ENCODE data around the gene PC. TPM values are rescaled to one million over a fixed set of nuclear protein-coding genes. Genes with fewer than 3 reads are reported as not detected.

Gene PC
- total RNA-seq, 1 experiment from 2014 or later = 37.1 TPM

DNA sequence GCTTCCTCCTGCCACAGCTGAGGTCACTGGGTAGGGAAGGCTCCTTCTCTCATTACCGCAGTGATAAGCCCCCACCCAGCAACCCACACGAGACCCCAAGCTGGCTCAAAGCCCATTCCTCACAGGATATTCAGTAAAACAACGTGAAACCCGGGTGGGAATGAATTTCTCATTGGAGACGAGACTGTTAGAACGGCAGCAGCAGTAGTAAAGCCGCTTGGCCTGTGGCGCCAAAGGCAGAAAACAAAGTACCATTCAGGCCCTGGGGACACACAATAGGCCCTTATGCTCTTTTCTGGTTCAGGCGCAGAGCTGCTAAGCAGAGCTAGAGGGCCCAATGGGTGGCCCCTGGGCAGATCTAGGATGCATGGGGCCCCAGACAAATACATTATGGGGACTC, 45.3 kb downstream of the PC start:
- no peak for DNase-seq (ENCODE audit: low read depth)

DNA sequence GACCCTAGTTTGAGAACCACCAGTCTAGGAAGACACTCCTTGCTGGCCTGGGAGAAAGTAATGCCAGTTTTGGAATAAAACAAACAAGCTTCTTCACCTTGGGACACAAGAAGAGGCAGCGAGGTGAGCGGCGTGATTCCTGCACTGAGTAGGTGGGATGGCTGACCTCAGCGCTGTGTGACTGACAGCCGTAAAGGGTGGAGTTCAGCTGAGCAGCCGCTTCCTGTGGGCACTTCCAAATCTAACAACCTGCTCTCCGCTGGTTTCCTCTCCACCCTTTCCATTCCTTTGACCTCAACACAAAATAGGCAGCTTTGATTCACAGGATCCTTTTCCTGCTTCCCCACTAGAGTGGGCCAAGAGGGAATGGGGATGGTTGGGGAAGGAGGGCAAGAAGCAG, 45.8 kb downstream of the PC start:
- no peak for DNase-seq (ENCODE audit: low read depth)

DNA sequence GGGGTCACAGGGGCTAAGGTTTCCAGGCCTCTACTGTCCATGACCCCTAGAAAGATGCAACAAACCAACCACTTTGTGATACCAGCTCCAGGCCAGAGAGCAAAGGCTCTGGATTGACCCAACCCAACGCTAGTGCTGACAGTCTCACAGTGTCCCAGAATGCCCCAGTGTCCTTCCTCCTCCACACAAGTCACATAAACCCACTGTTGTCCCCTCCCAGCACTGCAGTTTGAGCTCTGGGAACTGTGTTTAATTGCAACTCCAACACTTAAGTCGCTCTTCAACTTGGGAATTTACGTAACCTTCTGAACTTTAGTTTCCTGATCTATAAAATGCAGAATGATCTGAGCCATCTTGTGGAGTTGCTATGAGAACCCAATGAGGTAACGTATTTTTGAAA, 47.5 kb downstream of the PC start:
- DNase-seq (ENCODE audit: low read depth) = no peak

DNA sequence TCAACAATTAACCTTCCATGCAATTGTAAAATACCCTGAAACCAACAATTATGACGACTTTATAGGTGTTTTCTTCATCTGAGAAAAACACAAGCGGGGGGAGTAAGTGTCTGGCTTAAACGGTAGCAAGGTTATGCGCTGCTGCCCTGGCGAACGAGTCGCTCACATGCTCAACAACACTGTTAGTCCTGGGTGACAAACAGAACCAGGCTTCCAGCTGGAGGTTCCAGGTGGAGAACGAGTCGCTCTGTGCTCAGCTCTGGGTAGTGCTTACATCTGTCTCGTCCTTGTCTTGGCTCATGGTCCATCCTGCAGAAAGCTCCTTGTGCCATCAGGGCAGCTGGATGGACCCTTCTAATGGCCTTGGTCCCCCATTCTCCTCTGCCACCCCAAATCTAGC, 48.2 kb downstream of the PC start:
- DNase-seq (ENCODE audit: low read depth) = no peak

DNA sequence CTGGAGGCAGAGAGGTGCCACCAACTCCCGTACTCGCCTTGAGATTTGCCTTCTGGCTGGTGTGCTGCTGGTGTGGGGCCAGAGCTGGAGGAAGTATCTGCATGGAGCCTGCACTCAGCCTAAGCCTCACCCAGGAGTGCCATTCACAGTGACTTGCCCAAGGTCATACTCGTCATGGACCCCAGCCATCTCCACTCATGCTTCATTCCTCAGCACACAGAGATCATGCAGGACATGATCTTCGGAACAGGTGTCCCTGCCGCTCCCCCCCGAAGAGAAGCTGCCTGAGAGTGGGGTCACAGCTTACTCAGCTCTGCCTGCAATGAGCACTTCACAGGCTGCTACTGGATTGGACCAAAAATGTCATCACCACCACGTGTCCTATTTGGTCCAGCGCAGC, 49.0 kb downstream of the PC start:
- no peak for DNase-seq (ENCODE audit: low read depth)

DNA sequence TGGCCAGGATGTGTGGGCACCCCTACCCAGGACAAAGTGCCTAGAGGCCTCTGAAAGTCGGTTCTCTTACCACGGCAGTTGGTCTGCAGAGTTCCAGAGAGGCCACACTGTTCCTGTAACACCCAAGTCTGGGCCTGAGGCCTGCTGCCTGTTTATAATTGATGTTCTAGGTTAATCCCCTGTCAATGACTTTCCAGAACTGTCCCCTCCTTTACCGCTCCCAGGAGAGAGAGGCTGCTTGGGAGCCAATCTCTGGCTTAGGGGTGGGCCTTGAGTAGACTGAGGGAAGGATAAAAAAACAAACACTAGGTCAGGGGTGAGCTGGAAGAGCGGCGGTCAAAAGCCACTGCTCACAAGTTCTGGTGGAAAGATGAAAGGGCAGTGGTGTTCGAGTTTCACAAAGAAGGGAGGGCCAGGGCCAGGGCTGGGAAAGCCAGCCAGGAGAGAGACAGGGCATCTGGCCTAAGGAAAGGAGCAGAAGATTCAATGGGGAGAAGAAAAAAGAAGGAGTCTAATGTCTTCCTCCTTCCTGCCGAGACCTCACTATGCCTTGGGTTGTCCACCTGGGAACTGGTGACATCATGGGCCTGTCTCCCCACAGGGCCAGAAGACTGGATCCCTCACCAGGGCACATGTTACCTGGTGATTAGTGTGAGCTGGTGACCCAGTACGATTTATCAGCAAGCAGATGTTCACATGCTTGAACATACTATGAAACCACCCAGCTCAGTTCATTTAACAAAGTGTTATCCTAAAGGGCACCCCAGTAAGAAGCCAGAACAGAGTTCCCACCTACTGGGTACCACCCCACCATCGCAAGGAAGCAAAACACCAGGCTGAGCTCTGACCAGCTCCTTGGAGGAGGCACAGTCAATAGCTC, 50.2 kb downstream of the PC start:
- peak; percentile 14 for DNase-seq (ENCODE audit: low read depth)

DNA sequence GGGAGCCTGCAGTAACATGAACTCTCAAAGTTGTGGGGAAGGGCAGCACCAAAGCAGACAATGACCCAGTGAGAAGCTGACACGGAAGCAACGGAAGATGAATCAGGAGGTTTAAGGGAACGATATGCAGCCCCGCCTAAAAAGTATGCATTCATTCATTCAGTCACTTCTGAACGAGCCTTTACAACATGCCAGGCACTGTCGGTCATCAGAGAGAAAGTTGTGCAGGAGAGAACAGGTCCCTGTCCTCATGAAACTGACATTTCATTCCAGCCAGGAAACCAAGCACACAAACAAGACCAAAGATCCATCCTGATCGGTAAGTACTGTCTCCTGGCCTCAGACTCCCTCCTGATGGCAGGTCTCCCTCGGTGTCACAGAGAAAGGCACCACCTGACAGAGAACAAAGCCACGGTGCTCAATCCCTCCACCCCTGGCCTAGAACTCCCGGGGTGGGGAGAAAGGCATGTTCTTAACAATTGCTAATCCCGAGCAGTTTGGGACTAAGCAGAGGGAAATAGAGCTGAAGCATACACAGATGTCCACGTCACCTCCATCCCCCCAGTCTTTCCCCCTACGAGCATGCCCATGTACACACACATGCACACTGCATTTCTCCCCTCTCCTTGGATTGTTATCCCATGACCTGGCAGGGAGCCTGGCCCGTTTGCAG, 52.0 kb downstream of the PC start:
- DNase-seq (ENCODE audit: low read depth) = no peak

DNA sequence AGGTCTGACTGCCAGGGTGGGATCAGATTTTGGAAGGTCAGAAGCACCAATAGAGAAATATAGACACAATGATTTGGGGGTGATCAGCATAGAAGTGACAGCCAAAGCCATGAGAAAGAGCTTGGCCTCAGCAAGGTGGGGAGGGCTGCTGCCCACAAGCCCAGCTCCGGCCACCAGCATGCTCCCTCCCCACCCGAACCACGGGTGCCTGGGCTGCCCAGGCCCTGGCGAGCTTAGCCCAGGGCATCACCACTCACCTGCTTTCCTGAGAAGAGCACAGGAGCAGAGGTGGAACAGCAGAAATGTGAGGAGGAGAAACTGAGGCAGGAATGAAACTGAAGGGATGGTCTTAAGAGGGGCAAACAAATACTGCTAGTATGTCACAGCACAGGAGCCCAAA, 52.6 kb downstream of the PC start:
- DNase-seq (ENCODE audit: low read depth) = no peak

DNA sequence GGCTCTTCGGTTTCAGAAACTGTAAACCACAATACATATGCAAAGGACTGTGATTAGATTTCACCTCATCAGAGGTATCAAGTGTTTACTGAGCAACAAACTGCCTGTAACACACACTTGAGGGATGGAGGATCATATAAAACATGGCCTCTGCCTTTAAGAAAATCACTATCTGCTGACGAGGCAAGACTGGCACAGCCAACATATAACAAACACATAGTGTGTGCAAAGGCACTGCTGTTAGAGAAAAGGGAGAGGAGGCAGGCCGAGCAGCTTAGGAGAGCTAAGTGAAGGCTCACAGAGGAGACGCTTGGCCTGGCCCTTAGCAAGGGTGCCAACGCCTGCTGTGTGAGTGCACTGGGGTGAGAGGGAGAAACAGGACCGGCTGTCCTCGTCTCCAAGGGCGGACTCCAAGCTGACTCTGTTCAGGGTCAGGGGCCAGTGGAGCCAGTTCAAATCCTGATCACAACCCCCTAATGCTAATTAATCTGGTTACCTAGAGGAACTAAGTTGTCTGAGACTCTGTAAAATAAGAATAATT, 53.1 kb downstream of the PC start:
- no peak for DNase-seq (ENCODE audit: low read depth)

DNA sequence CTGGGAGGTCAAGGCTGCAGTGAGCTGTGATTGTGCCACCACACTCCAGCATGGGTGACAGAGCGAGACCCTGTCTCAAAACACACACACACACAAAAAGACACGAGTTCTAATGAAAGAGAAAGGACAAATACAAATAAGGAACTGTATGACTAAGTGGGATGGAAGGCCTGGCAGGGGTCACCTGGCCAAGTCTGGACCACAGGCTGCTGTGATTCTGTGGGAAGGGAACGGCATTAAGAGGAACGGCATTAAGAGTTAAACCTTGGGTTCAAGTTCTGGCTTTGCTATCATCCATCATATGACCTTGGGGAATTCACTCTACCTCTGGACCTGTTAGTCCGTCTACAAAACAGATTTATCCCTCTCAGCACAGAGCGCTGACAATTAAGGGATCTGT, 53.6 kb downstream of the PC start:
- peak; percentile 55 for DNase-seq (ENCODE audit: low read depth)

DNA sequence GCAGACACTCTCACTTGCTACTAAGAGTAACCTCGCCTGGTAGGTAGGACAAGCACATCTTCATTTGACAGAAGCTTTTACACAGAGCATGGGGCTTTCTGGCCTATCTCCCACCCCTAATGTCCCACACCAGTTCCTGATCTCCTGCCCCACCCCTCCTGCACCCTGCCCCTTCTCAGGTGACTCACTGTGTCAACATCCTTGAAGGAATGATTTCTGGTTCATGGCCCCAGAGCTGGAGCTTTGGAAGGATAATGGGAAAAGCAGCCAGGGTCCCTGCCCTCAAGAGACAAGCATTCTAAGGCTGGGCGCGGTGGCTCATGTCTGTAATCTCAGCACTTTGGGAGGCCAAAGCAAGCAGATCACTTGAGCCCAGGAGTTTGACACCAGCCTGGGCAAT, 54.1 kb downstream of the PC start:
- peak; percentile 61 for DNase-seq (ENCODE audit: low read depth)

DNA sequence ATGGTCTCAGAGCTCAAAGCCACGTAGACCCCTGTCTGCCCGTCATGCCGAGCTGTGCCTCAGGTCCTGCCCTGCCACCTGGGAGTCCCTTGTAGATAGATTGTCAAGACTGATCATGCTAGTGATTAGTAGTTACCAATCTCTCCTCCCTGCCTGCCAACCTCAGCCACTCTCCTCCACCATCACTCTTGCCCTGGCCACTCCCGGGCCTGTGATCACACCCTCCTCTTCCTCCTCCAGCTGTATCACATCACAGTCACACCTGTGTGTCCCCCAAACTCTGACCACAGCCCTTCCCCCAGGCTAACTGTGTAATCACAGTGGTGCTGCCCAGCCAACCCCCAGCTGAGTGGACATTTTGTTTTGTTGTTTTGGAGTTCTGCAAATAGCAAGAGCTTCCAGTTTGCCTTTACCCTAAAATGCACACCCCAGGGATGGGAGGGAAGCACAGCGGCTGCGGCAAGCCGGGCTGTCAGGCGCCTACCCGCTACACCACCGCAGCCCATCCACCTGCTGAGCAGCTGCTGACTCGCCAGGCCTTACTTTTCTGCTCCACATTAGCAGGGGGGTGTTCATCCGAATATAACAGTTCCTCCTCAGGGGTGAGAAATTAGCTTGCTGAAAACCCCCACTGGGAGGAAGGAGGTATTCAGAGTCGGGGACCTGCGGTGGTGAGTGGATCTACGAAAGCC, 55.6 kb downstream of the PC start:
- no peak for DNase-seq (ENCODE audit: low read depth)

DNA sequence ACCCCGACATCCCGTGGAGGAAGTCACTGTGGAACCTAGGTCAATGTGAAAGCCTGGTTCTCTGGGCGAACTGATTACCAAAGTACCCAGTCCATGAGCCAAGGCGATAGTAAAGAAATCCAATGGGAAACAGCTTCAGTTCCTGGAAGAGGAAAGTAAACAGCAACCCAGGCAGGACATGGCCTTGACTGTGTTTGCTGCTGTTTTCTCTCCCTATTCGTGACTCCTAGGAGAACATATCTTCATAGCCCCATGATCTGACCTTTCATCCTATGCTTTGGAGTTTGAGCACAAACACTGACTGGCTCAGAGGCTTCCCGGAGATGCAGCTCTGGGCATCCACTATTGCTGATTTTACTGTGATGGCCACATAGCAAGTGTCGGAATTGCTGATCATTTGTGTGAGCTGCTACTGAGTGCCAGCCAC, 56.2 kb downstream of the PC start:
- DNase-seq (ENCODE audit: low read depth) = no peak

DNA sequence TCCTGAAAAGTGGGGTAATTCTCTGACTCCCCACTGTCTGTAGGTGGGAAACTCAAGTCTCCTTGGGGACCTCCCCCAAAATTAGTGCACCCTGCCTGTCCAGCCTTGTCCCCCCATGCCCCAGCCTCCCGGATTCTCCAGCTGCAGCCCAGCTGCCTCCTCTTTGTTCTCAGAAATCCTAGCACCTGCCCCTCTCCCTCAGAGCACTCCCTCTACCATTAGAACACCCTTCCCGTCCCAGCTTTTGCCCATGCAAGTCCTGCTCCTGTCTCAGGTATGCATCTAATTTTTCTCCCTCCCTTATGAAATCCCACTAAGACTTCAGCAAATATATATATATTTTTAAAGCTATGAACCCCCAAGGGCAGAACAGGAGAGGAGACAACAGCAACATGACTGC, 64.0 kb downstream of the PC start:
- no peak for DNase-seq (ENCODE audit: low read depth)

DNA sequence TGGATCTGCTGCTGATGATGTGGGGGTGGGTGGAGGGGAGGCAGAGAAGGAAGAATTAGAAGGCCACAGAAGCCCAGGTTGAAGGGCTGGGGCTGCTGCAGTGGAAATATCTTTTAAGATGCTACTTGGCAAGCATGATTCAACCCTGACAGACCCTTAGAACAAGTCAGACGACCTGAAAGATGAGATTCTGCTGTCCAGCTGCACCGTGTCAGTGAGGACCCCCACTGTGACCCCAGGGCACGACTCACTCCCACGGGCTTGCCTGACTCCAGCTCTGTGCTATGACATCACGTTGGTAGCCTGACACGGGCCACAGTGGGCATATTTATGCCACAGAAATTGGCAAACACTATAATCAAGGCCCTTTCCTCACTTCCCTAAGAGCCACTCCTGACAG, 65.3 kb downstream of the PC start:
- peak; percentile 18 for DNase-seq (ENCODE audit: low read depth)

DNA sequence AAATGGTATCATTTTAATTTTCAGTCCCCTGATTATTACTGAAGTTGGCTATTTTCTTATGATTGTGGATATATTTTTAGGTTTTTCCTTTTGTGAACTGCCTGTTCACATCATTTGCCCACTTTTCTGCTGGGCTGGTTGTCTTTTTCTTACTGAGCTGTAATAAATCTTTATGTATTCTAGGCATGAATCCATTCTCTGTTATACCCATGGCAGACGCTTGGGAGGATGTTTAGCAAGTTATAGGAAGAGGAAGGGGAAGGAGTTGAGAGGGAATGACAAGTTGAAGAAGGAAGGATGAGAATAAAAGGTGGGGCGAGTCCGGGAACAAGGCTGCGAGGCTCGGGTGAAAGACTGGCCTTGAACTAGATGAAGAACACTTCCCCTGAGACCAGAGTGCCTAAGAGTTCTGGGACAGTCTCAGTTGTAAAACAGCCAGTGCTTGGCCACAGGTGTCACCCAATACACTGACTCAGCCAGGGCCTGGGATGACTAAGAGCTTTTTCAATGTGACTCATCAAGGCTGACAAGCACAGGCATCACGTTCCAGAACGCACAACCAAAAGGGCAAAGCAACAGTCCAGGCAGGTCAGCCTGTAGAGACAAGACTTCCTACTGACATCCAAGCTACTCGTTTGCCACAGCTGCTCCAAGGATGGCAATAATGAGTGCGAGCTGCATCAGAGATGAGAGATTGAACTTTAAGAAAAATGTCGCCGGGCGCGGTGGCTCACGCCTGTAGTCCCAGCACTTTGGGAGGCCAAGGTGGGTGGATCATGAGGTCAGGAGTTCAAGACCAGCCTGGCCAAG, 66.1 kb downstream of the PC start:
- peak; percentile 99 for DNase-seq (ENCODE audit: low read depth)

DNA sequence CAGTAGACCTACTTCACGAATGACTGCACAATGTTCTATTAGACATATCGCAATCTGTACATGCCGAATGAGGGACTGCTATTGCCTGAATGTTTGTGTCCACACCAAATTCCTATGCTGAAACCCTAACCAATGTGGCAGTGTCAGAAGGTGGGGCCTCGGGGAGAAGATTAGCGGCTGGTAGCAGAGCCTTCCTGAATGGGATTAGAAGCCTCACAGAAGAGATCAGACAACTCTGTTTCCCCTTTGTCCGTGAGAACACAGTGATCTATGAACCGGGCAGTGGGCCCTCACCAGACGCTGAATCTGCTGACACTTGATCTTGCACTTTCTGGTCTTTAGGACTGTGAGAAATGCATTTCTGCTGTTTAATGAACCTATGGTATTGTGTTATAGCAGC, 68.2 kb downstream of the PC start:
- no peak for DNase-seq (ENCODE audit: low read depth)

DNA sequence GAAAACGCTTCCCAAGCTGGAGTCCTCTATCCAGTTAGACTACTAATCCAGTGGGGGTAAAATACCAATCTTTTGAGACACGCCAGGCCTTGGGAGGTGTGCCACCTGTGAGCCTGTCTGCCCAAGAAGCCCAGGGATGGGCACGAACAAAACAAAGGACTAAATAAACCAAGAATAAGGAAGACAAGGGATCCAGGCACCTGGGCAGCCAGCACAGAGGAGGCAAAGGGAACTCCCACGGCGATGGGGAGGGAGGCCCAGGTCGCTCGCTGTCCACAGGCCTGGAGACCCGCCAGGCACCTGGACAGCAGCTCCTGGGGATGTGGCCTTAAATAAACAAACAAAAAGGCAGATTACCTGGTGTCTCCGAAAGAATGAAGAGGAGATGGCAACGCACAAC, 69.9 kb downstream of the PC start:
- DNase-seq (ENCODE audit: low read depth) = no peak

DNA sequence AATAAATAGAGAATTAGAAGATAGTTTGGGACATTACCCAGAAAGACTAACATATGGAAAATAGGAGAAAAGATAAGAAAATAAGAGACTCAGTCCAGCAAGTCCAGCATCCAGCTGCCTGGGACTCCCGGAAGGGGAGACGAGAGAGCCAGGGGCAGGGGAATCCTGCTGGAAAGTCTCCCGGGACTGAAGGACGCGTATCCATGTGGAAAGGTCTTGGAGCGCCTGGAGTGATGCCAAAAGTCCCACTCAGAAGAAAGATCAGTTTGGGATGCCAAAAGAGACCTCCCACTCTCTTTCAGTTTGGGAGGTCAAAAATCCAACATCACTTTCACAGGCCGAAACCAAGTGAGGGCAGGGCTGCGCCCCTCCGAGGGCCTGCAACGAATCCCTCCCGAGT, 70.7 kb downstream of the PC start:
- no peak for DNase-seq (ENCODE audit: low read depth)

DNA sequence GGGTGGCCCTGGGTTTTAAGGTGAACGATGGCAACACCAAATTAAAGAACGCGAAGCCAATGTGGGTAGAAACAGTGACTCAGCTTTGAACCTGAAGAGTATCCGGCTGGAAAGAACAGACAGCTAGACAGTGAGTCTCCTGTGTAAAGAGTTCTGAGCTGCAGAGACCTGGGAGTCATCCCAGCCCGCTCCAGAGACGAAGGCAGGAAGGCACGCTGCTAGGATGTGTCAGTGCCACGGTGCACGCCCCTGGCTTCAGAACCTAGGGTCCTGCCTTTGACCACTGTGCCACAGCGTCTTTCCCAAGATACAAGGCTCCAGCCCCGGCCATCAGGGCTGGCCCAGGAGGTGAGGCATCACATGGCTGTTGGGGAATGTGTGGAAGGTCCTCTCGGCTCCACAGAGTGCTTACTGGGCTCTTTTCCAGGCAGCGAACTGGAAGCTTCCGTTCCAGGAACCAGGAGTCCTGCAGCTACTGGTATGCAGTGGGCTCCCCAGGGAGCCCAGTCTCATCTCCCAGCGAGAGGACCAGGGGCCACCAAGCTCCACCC, 71.4 kb downstream of the PC start:
- peak; percentile 84 for DNase-seq (ENCODE audit: low read depth)

DNA sequence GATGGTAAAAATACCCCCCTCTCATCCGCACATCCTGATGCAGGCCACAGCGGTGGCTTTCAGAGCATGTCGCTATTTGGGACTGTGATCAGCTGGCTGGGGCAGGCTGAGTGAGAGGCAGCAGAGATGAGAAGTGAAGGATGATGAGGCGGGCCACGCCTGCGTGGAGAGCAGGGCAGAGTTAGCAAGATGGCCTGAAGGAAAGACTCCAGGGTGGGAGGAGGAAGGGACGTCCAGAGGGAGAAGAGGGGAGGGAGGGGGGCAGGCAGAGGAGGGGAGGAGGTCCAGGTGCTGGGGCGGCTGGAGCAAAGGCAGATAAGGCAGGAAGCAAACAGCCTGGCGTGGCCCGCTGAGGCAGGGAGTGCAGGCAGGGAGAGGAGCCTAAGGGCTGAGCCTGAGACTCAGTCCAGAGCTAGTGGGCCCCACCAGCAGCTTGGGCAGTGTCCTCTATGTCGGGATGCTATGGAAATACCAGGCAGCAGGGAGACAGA, 72.2 kb downstream of the PC start:
- DNase-seq (ENCODE audit: low read depth) = no peak
